T-helper 17 cell (primary cell): ENCODE results near the gene MYH3. TPM values are rescaled to one million over a fixed set of nuclear protein-coding genes. Genes with fewer than 3 reads are reported as not detected.
A peak's percentile ranks its signal among the peaks of the same experiment; 100 is the strongest.

ENCODE experiments used
- ATAC-seq: fragments of 150-1000 bp; cut with Tn5 transposase; 2 replicates; pipeline ENCODE4 v1.10.0; 2021; ENCODE audit warnings: mild to moderate bottlenecking, moderate library complexity
- DNase-seq, 3 donors: peaks; one replicate each; pipeline versions ENCODE4 v3.0.0 to v3.0.0-alpha.2; 2020 to 2021
- H3K9me3 ChIP-seq: one replicate; pipeline ENCODE4 v1.7.0; 2013; ENCODE audit warnings: low read length, mild to moderate bottlenecking; ENCODE audit not compliant: control insufficient read depth, poor library complexity, severe bottlenecking
- H3K27ac Mint-ChIP-seq: one replicate; pipeline ENCODE4 v1.8.0; 2022; ENCODE audit warnings: mild to moderate bottlenecking, moderate library complexity, mixed read lengths
- H3K27me3 Mint-ChIP-seq: one replicate; pipeline ENCODE4 v1.8.0; 2022; ENCODE audit warnings: mixed read lengths
- H3K36me3 Mint-ChIP-seq: one replicate; pipeline ENCODE4 v1.8.0; 2022; ENCODE audit warnings: low read depth, mixed read lengths
- H3K4me1 Mint-ChIP-seq: one replicate; pipeline ENCODE4 v1.8.0; 2022; ENCODE audit warnings: mild to moderate bottlenecking, mixed read lengths
- H3K4me3 Mint-ChIP-seq: one replicate; pipeline ENCODE4 v1.8.0; 2022; ENCODE audit warnings: mild to moderate bottlenecking, moderate library complexity, mixed read lengths
- total RNA-seq, 4 donors: library from RNA in 2 of 4; stranded (reverse) in 2 of 4; gene quantifications; one replicate each; pipeline ENCODE4 v1.2.3 and lab custom pipeline; 2022 to 2026

Gene MYH3
- total RNA-seq, 2 donors from 2014 or later: 2.8 to 3.2 TPM

- Mint-ChIP-seq H3K4me1 (peaks cover 8% of the 10 kb centered on the region), H3K27me3 (no peaks in the 10 kb centered on the region), H3K27ac (no peak overlapping the region), H3K36me3 (peaks cover 4% of the 10 kb centered on the region), H3K4me3 (no peak overlapping the region)
- no peak for ATAC-seq
- H3K9me3 ChIP-seq: no peaks in the 10 kb centered on the region
- no peak for DNase-seq
These were observed 11.7 kb upstream of the MYH3 start for GRCh38 chr17:10668775-10669174.

GRCh38 chr17:10666906-10667305 is 9.8 kb upstream of the MYH3 start:
- no peaks in the 10 kb centered on the region for H3K9me3 ChIP-seq
- Mint-ChIP-seq H3K4me3 (no peak overlapping the region), H3K27ac (no peak overlapping the region), H3K36me3 (peaks cover 6% of the 10 kb centered on the region), H3K4me1 (peaks cover 8% of the 10 kb centered on the region), H3K27me3 (no peaks in the 10 kb centered on the region)
- no peak for DNase-seq
- ATAC-seq: no peak

- Mint-ChIP-seq H3K36me3 (peaks cover 7% of the 10 kb centered on the region), H3K27me3 (no peaks in the 10 kb centered on the region), H3K4me1 (peaks cover 8% of the 10 kb centered on the region), H3K4me3 (peak overlapping the region; percentile 47), H3K27ac (no peak overlapping the region)
- DNase-seq: no peak
- H3K9me3 ChIP-seq: no peaks in the 10 kb centered on the region
- ATAC-seq: no peak
These were observed 7.5 kb upstream of the MYH3 start for GRCh38 chr17:10664571-10664970.

GRCh38 chr17:10663231-10663630 is 6.1 kb upstream of the MYH3 start:
- H3K9me3 ChIP-seq: no peaks in the 10 kb centered on the region
- H3K4me3 Mint-ChIP-seq: no peak overlapping the region
- peaks cover 8% of the 10 kb centered on the region for H3K4me1 Mint-ChIP-seq
- DNase-seq (no peak), ATAC-seq (no peak)
- H3K36me3 Mint-ChIP-seq: peaks cover 13% of the 10 kb centered on the region
- H3K27me3 Mint-ChIP-seq: no peaks in the 10 kb centered on the region
- H3K27ac Mint-ChIP-seq: no peak overlapping the region

- H3K4me1 Mint-ChIP-seq: peaks cover 8% of the 10 kb centered on the region
- no peaks in the 10 kb centered on the region for H3K9me3 ChIP-seq
- DNase-seq (no peak), ATAC-seq (no peak)
- H3K36me3 Mint-ChIP-seq: peaks cover 13% of the 10 kb centered on the region
- H3K27me3 Mint-ChIP-seq: no peaks in the 10 kb centered on the region
- no peak overlapping the region for H3K27ac Mint-ChIP-seq
- H3K4me3 Mint-ChIP-seq: no peak overlapping the region
These were observed 4.3 kb upstream of the MYH3 start for GRCh38 chr17:10661437-10661836.

GRCh38 chr17:10657879-10658278 is 770 bp upstream of the MYH3 start:
- Mint-ChIP-seq H3K27ac (no peak overlapping the region), H3K27me3 (peaks cover 9% of the 10 kb centered on the region), H3K4me3 (no peak overlapping the region), H3K36me3 (peaks cover 6% of the 10 kb centered on the region), H3K4me1 (peaks cover 7% of the 10 kb centered on the region)
- DNase-seq (no peak), ATAC-seq (no peak)
- no peaks in the 10 kb centered on the region for H3K9me3 ChIP-seq

GRCh38 chr17:10653987-10654386 is 3.1 kb downstream of the MYH3 start:
- no peak overlapping the region for H3K4me3 Mint-ChIP-seq
- peak overlapping the region; percentile 54 for H3K27ac Mint-ChIP-seq
- H3K36me3 Mint-ChIP-seq: peaks cover 3% of the 10 kb centered on the region
- H3K4me1 Mint-ChIP-seq: peaks cover 8% of the 10 kb centered on the region
- H3K27me3 Mint-ChIP-seq: peaks cover 9% of the 10 kb centered on the region
- H3K9me3 ChIP-seq: no peaks in the 10 kb centered on the region
- ATAC-seq (no peak), DNase-seq (no peak)

- peak overlapping the region; percentile 47 for H3K4me3 Mint-ChIP-seq
- DNase-seq (no peak), ATAC-seq (no peak)
- no peak overlapping the region for H3K27ac Mint-ChIP-seq
- peaks cover 3% of the 10 kb centered on the region for H3K36me3 Mint-ChIP-seq
- H3K9me3 ChIP-seq: no peaks in the 10 kb centered on the region
- peaks cover 9% of the 10 kb centered on the region for H3K27me3 Mint-ChIP-seq
- peaks cover 8% of the 10 kb centered on the region for H3K4me1 Mint-ChIP-seq
These were observed 4.0 kb downstream of the MYH3 start for GRCh38 chr17:10652984-10653659.

- Mint-ChIP-seq H3K36me3 (peaks cover 5% of the 10 kb centered on the region), H3K27ac (no peak overlapping the region), H3K4me1 (peaks cover 8% of the 10 kb centered on the region), H3K27me3 (peaks cover 9% of the 10 kb centered on the region), H3K4me3 (no peak overlapping the region)
- DNase-seq (no peak), ATAC-seq (no peak)
- no peaks in the 10 kb centered on the region for H3K9me3 ChIP-seq
These were observed 5.2 kb downstream of the MYH3 start for GRCh38 chr17:10651927-10652326.

- peaks cover 8% of the 10 kb centered on the region for H3K4me1 Mint-ChIP-seq
- H3K27me3 Mint-ChIP-seq: peaks cover 9% of the 10 kb centered on the region
- H3K36me3 Mint-ChIP-seq: peaks cover 5% of the 10 kb centered on the region
- no peaks in the 10 kb centered on the region for H3K9me3 ChIP-seq
- ATAC-seq: no peak
- no peak overlapping the region for H3K27ac Mint-ChIP-seq
- no peak for DNase-seq
- H3K4me3 Mint-ChIP-seq: no peak overlapping the region
These were observed 7.5 kb downstream of the MYH3 start for GRCh38 chr17:10649602-10650001.

GRCh38 chr17:10648956-10649355 is 8.2 kb downstream of the MYH3 start:
- H3K9me3 ChIP-seq: no peaks in the 10 kb centered on the region
- Mint-ChIP-seq H3K36me3 (peaks cover 7% of the 10 kb centered on the region), H3K27me3 (peaks cover 4% of the 10 kb centered on the region), H3K4me1 (peaks cover 6% of the 10 kb centered on the region), H3K4me3 (no peak overlapping the region), H3K27ac (no peak overlapping the region)
- DNase-seq (no peak), ATAC-seq (no peak)

- Mint-ChIP-seq H3K4me1 (peaks cover 4% of the 10 kb centered on the region), H3K27me3 (no peaks in the 10 kb centered on the region), H3K27ac (no peak overlapping the region), H3K36me3 (peaks cover 7% of the 10 kb centered on the region), H3K4me3 (no peak overlapping the region)
- no peaks in the 10 kb centered on the region for H3K9me3 ChIP-seq
- ATAC-seq: no peak
- no peak for DNase-seq
These were observed 8.7 kb downstream of the MYH3 start for GRCh38 chr17:10648381-10648780.

- H3K9me3 ChIP-seq: no peaks in the 10 kb centered on the region
- peaks cover 5% of the 10 kb centered on the region for H3K36me3 Mint-ChIP-seq
- peak; percentile 66 for ATAC-seq
- H3K27ac Mint-ChIP-seq: no peak overlapping the region
- no peak overlapping the region for H3K4me3 Mint-ChIP-seq
- no peaks in the 10 kb centered on the region for H3K4me1 Mint-ChIP-seq
- DNase-seq: peak; percentile 54 to 70 (median 64)
- no peaks in the 10 kb centered on the region for H3K27me3 Mint-ChIP-seq
These were observed 10.6 kb downstream of the MYH3 start for GRCh38 chr17:10646392-10646990.

- Mint-ChIP-seq H3K4me3 (no peak overlapping the region), H3K27me3 (no peaks in the 10 kb centered on the region), H3K27ac (no peak overlapping the region), H3K36me3 (peaks cover 11% of the 10 kb centered on the region), H3K4me1 (no peaks in the 10 kb centered on the region)
- no peak for DNase-seq
- no peak for ATAC-seq
- no peaks in the 10 kb centered on the region for H3K9me3 ChIP-seq
These were observed 16.6 kb downstream of the MYH3 start for GRCh38 chr17:10640475-10640874.
